HEK293 (cell line): Measurements from ENCODE around the gene SBK2.

Experiments
- CTCF ChIA-PET: fragments of 350-600 bp; formaldehyde crosslinking; extraction: SDS; loops from one replicate; lab custom pipeline; 2021; ENCODE audit warnings: antibody characterized with exemption; lab: Yijun Ruan, JAX
- POLR2A ChIA-PET: fragments of 300-600 bp; formaldehyde crosslinking; extraction: SDS; loops from one replicate; lab custom pipeline; 2020; ENCODE audit warnings: antibody characterized with exemption, inconsistent platforms; lab: Yijun Ruan, JAX
- H3K27ac ChIP-seq: fragments of 200-500 bp; sonication (Bioruptor generic); 2 replicates; pipeline ENCODE4 v1.5.1; 2014; ENCODE audit warnings: low read depth, low read length, control low read depth, inconsistent platforms; ENCODE audit errors: extremely low read depth
- H3K36me3 ChIP-seq, 2 experiments: fragments of 200-500 bp in 1 of 2; sonication (Bioruptor generic) in 1 of 2; 1 replicate in 1 of 2; 2 replicates in 1 of 2; pipeline ENCODE4 v1.5.1; 2014 to 2017; ENCODE audit warnings: inconsistent platforms in 2 of 2, low read length in 2 of 2; ENCODE audit not compliant: control insufficient read depth in 2 of 2, insufficient read depth in 1 of 2
- H3K4me1 ChIP-seq: fragments of 200-500 bp; sonication (Bioruptor generic); 2 replicates; pipeline ENCODE4 v1.5.1; 2014; ENCODE audit warnings: mild to moderate bottlenecking, low read length, inconsistent platforms; ENCODE audit not compliant: control insufficient read depth, insufficient read depth
- H3K4me3 ChIP-seq: 2 replicates; pipeline ENCODE4 v1.5.1; 2011; ENCODE audit warnings: low read depth, mild to moderate bottlenecking, control low read depth, low read length, moderate library complexity
- H3K9me3 ChIP-seq: fragments of 200-500 bp; sonication (Bioruptor generic); 2 replicates; pipeline ENCODE4 v1.5.1; 2014; ENCODE audit warnings: low read depth, low read length, inconsistent platforms; ENCODE audit not compliant: control insufficient read depth, insufficient read depth
- CTCF ChIP-seq: fragments of 450-650 bp; formaldehyde crosslinking; IDR thresholded peaks from 2 replicates; pipeline ENCODE4 v1.5.1; 2016; ENCODE audit warnings: missing biosample characterization, missing genetic modification characterization
- EGR2 ChIP-seq: fragments of 450-650 bp; formaldehyde crosslinking; IDR thresholded peaks from 2 replicates; pipeline ENCODE4 v1.5.1; 2016; ENCODE audit warnings: low read depth, missing biosample characterization, missing genetic modification characterization
- GLI4 ChIP-seq: fragments of 450-650 bp; formaldehyde crosslinking; IDR thresholded peaks from 2 replicates; pipeline ENCODE4 v1.5.1; 2016; ENCODE audit warnings: missing biosample characterization, missing genetic modification characterization
- IKZF3 ChIP-seq: fragments of 450-650 bp; IDR thresholded peaks from 2 replicates; pipeline ENCODE4 v1.5.0; 2018; ENCODE audit warnings: missing biosample characterization, mild to moderate bottlenecking, missing genetic modification characterization, moderate library complexity
- KLF10 ChIP-seq: fragments of 450-650 bp; IDR thresholded peaks from 2 replicates; pipeline ENCODE4 v1.5.1; 2018; ENCODE audit warnings: missing biosample characterization, mild to moderate bottlenecking, missing genetic modification characterization
- RBAK ChIP-seq: fragments of 450-650 bp; formaldehyde crosslinking; IDR thresholded peaks from 2 replicates; pipeline ENCODE4 v1.5.1; 2016; ENCODE audit warnings: missing biosample characterization, missing genetic modification characterization
- SCRT1 ChIP-seq: fragments of 450-650 bp; formaldehyde crosslinking; IDR thresholded peaks from 2 replicates; pipeline ENCODE4 v1.5.1; 2016; ENCODE audit warnings: missing biosample characterization, missing genetic modification characterization, borderline replicate concordance
- ZBTB26 ChIP-seq: fragments of 450-650 bp; formaldehyde crosslinking; optimal IDR thresholded peaks from 2 replicates; pipeline ENCODE3; 2016; ENCODE audit warnings: missing biosample characterization, mild to moderate bottlenecking, missing genetic modification characterization
- ZBTB49 ChIP-seq: fragments of 450-650 bp; formaldehyde crosslinking; IDR thresholded peaks from 2 replicates; pipeline ENCODE4 v1.5.1; 2016; ENCODE audit warnings: missing biosample characterization, missing genetic modification characterization, low read depth
- ZNF114 ChIP-seq: fragments of 450-650 bp; formaldehyde crosslinking; IDR thresholded peaks from 2 replicates; pipeline ENCODE4 v1.5.0; 2017; ENCODE audit warnings: missing biosample characterization, missing genetic modification characterization
- ZNF140 ChIP-seq: fragments of 450-650 bp; formaldehyde crosslinking; IDR thresholded peaks from 2 replicates; pipeline ENCODE4 v1.5.1; 2016; ENCODE audit warnings: missing biosample characterization, missing genetic modification characterization
- ZNF19 ChIP-seq: fragments of 450-650 bp; formaldehyde crosslinking; IDR thresholded peaks from 2 replicates; pipeline ENCODE4; 2016; ENCODE audit warnings: missing biosample characterization, missing genetic modification characterization, low read depth
- ZNF202 ChIP-seq: fragments of 450-650 bp; formaldehyde crosslinking; IDR thresholded peaks from 2 replicates; pipeline ENCODE4 v1.5.1; 2016; ENCODE audit warnings: missing biosample characterization, missing genetic modification characterization, borderline replicate concordance
- ZNF24 ChIP-seq: fragments of 450-650 bp; formaldehyde crosslinking; IDR thresholded peaks from 2 replicates; pipeline ENCODE4 v1.5.1; 2016; ENCODE audit warnings: missing biosample characterization, missing genetic modification characterization
- ZNF366 ChIP-seq: fragments of 450-650 bp; formaldehyde crosslinking; conservative IDR thresholded peaks from 2 replicates; pipeline ENCODE4 v1.5.1; 2016; ENCODE audit warnings: missing biosample characterization, missing genetic modification characterization
- ZNF416 ChIP-seq: fragments of 450-650 bp; formaldehyde crosslinking; IDR thresholded peaks from 2 replicates; pipeline ENCODE4 v1.5.1; 2016; ENCODE audit warnings: missing biosample characterization, missing genetic modification characterization
- ZNF423 ChIP-seq: fragments of 450-650 bp; formaldehyde crosslinking; IDR thresholded peaks from 2 replicates; pipeline ENCODE4 v1.5.1; 2016; ENCODE audit warnings: missing biosample characterization, missing genetic modification characterization
- ZNF513 ChIP-seq: fragments of 450-650 bp; IDR thresholded peaks from 2 replicates; pipeline ENCODE4 v1.5.1; 2018; ENCODE audit warnings: missing biosample characterization, missing genetic modification characterization
- ZNF521 ChIP-seq: fragments of 450-650 bp; formaldehyde crosslinking; IDR thresholded peaks from 2 replicates; pipeline ENCODE4 v1.5.1; 2017; ENCODE audit warnings: missing biosample characterization, mild to moderate bottlenecking, missing genetic modification characterization
- ZNF529 ChIP-seq: fragments of 450-650 bp; formaldehyde crosslinking; IDR thresholded peaks from 2 replicates; pipeline ENCODE4 v1.5.1; 2017; ENCODE audit warnings: missing genetic modification characterization, missing biosample characterization; ENCODE audit not compliant: insufficient replicate concordance
- ZNF548 ChIP-seq: fragments of 450-650 bp; formaldehyde crosslinking; IDR thresholded peaks from 2 replicates; pipeline ENCODE4 v1.5.1; 2016; ENCODE audit warnings: missing biosample characterization, missing genetic modification characterization
- ZNF571 ChIP-seq: fragments of 450-650 bp; formaldehyde crosslinking; IDR thresholded peaks from 2 replicates; pipeline ENCODE4 v1.5.0; 2017; ENCODE audit warnings: missing biosample characterization, missing genetic modification characterization
- ZNF626 ChIP-seq: fragments of 450-650 bp; sonication (Bioruptor Pico); formaldehyde crosslinking; IDR thresholded peaks from 2 replicates; pipeline ENCODE4 v1.5.1; 2018; ENCODE audit warnings: missing biosample characterization, missing genetic modification characterization, inconsistent platforms
- ZNF654 ChIP-seq: fragments of 450-650 bp; formaldehyde crosslinking; IDR thresholded peaks from 2 replicates; pipeline ENCODE4 v1.5.1; 2016; ENCODE audit warnings: low read depth, missing biosample characterization, missing genetic modification characterization
- ZNF658 ChIP-seq: fragments of 450-650 bp; formaldehyde crosslinking; IDR thresholded peaks from 2 replicates; pipeline ENCODE4; 2016; ENCODE audit warnings: missing biosample characterization, missing genetic modification characterization
- ZNF692 ChIP-seq: fragments of 450-650 bp; formaldehyde crosslinking; IDR thresholded peaks from 2 replicates; pipeline ENCODE4 v1.5.1; 2016; ENCODE audit warnings: missing biosample characterization, missing genetic modification characterization
- ZNF792 ChIP-seq: fragments of 450-650 bp; formaldehyde crosslinking; IDR thresholded peaks from 2 replicates; pipeline ENCODE4 v1.5.1; 2016; ENCODE audit warnings: missing biosample characterization, missing genetic modification characterization
- ZSCAN16 ChIP-seq: fragments of 450-650 bp; formaldehyde crosslinking; IDR thresholded peaks from 2 replicates; pipeline ENCODE4 v1.5.1; 2016; ENCODE audit warnings: missing biosample characterization, missing genetic modification characterization

SBK2 gene

GRCh38 chr19:55541091-55541490 lies 4.2 kb upstream of the SBK2 start:
- H3K4me1 ChIP-seq, result no peaks in the 10 kb centered on the region
- POLR2A ChIA-PET, result interaction anchor here (1.0 kb wide), 1 partner anchor 12 kb away, joined by 3 read pairs; no protein-coding TSS in a partner anchor
- H3K9me3 ChIP-seq, result no peaks in the 10 kb centered on the region
- TF ChIP-seq ZNF202, result no peak
- no peak for TF ChIP-seq CTCF
- no peak for TF ChIP-seq ZNF658 (tag by site-specific recombination)
- no peak for TF ChIP-seq ZNF792
- TF ChIP-seq ZNF626, result no peak
- TF ChIP-seq ZNF19 (tag by site-specific recombination), result no peak
- TF ChIP-seq KLF10, result no peak
- no peak for TF ChIP-seq SCRT1
- TF ChIP-seq ZNF24, result no peak
- no peak for TF ChIP-seq ZNF423
- no peak overlapping the region for H3K4me3 ChIP-seq
- H3K36me3 ChIP-seq, result no peaks in the 10 kb centered on the region
- CTCF ChIA-PET, result interaction anchor here (0.6 to 1.5 kb wide), 3 partner anchors 9 to 37 kb away, joined by 3 to 9 read pairs (median 4); no protein-coding TSS in a partner anchor
- H3K27ac ChIP-seq, result no peak overlapping the region

GRCh38 chr19:55540619-55541018 lies 3.7 kb upstream of the SBK2 start:
- no peak overlapping the region for H3K4me3 ChIP-seq
- ChIA-PET CTCF (interaction anchor here (0.6 to 1.5 kb wide), 5 partner anchors 8 to 1111 kb away, joined by 3 to 9 read pairs (median 5); no protein-coding TSS in a partner anchor), POLR2A (interaction anchor here (0.6 to 1.0 kb wide), 3 partner anchors 9 to 15 kb away, joined by 3 read pairs; no protein-coding TSS in a partner anchor)
- no peaks in the 10 kb centered on the region for H3K9me3 ChIP-seq
- H3K27ac ChIP-seq, result no peak overlapping the region
- no peak for TF ChIP-seq ZNF366
- TF ChIP-seq ZNF571 (tag by site-specific recombination), result no peak
- no peak for TF ChIP-seq ZNF513
- TF ChIP-seq ZNF654 (tag by site-specific recombination), result no peak
- TF ChIP-seq ZSCAN16 (tag by site-specific recombination), result no peak
- TF ChIP-seq ZNF416, result no peak
- no peak for TF ChIP-seq ZBTB49 (tag by site-specific recombination)
- no peak for TF ChIP-seq ZNF521 (tag by site-specific recombination)
- no peak for TF ChIP-seq GLI4 (tag by site-specific recombination)
- no peak for TF ChIP-seq ZNF548 (tag by site-specific recombination)
- TF ChIP-seq ZNF529 (tag by site-specific recombination), result no peak
- TF ChIP-seq IKZF3 (tag by site-specific recombination), result no peak
- no peak for TF ChIP-seq ZNF114 (tag by site-specific recombination)
- no peak for TF ChIP-seq ZNF692 (tag by site-specific recombination)
- no peak for TF ChIP-seq ZNF792
- no peak for TF ChIP-seq EGR2 (tag by site-specific recombination)
- TF ChIP-seq RBAK (tag by site-specific recombination), result no peak
- no peak for TF ChIP-seq ZNF140
- TF ChIP-seq ZBTB26, result no peak
- TF ChIP-seq, all 188 proteins: peak for 0
- no peaks in the 10 kb centered on the region for H3K36me3 ChIP-seq
- H3K4me1 ChIP-seq, result no peaks in the 10 kb centered on the region
